Activated CD4-positive, alpha-beta T cell treated with anti-CD3 and anti-CD28 coated beads, Interleukin-10, Interleukin-2, amounts not matched to agents 100 ng/mL and 50 ng/mL, durations not matched to agents 16 hours and 8 hours (primary cell): ENCODE results near the gene ALG2.
"Not testable (repeated sequence)": the region's sequence is repeated elsewhere in the genome, so short reads cannot be mapped to it uniquely, and the experiment has no call there.

Experiments
- DNase-seq: peaks from one replicate; pipeline ENCODE4 v3.0.0-alpha.2; 2020

The ALG2 gene

DNA sequence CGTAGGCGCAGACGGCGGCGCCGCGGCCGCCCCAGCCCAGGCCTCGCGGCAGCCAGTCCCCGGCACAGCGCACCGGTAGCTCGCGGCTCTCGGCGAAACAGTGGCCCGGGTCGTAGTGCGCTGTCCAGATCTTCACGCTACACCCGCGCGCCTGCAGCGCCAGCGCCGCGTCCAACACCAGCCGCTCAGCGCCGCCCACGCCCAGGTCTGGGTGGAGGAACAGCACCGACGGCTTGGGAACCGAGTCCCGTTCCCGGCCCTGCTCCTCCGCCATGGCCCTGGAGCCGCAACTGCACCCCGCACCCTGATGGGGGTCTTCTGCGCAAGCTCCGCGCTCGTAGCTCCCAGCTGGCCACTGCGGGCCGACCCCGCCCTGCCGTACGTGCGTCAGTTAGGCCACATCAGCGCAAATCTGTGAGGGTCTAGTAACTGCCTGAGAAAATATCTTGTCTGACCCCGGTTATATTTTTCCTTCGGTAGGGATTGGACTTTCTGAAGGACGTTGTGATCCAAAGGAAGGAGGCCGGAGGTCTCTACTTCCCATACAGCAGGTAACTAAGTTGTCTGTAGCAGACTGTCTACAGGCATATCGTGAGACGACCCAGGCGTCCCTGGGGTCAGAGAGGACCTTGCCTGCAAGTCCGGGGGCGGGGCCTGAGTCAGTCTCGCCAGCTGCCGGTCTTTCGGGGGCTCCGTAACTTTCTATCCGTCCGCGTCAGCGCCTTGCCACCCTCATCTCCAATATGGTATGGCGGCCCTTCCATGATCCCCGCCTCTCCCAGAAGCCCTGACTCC lies at the start of gene ALG2, which contains the start of gene SEC61B:
Gene ALG2 (minus strand): TSS at position 322 of the 795 bp plus-strand sequence. CDS start 48 bp downstream, at position 274.
Gene SEC61B (plus strand): TSS at position 662 of the 795 bp plus-strand sequence. CDS start 82 bp downstream, at position 744.
- peak; percentile 94 for DNase-seq

DNA sequence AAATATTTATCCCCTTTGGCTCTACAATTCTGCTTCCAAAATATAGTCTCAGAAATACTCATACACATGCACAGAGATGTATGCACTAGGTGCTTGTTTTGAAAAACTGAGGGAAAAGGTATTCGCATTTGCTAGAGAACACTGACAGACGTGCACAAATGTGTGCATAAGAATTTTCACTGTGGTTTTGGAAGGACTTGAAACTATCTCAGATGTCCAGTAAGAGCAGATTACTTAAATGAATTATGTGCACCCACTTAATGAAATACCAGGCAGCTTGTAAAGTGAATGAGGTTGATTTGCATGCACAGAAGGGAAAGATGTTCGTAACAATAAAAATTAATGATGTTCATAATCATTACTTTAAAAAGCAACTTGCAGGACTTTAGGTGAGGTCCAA lies 48.7 kb upstream of the ALG2 start:
- DNase-seq, result no peak

- no peak for DNase-seq
These were observed 47.7 kb upstream of the ALG2 start for GRCh38 chr9:99269416-99269815.

DNA sequence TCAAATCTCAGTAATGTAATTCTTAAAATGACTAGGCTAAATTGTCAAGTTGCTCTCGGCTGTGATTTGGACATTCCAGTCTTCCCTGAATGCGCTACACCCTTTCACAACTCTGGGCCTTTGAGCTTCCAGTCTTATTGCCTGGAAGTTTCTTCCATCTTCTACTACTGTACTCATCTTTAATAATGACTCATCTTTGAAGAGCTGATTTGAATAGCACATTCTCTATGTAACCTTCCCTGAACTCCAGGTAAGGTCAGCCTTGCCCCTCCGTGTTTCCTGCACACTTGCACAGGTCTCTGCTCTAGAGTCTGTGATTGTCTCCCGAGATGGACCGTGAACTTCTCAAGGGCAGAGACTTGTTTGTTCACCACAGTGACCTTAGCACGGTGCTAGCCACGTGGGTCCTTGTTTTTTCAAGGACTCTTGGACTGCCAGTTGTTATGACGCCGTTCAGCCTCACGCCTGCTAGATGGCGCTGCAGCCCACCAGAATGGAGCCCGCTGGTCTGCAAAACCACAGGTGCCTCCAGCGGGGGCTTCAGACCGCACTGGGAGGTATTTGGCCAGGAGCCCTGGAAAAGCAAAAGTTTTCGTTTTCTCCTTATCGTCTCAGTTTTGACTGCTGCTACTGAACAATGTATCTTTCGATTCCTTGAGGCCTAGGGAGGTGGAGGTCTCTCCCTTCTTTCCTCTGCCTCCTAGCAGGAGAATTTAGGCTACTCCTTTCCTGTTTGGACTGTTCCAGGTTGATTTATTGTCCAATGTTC lies 44.7 kb upstream of the ALG2 start:
- DNase-seq, result peak; percentile 76

- no peak for DNase-seq
These were observed 43.9 kb upstream of the ALG2 start for GRCh38 chr9:99265691-99266090.

DNA sequence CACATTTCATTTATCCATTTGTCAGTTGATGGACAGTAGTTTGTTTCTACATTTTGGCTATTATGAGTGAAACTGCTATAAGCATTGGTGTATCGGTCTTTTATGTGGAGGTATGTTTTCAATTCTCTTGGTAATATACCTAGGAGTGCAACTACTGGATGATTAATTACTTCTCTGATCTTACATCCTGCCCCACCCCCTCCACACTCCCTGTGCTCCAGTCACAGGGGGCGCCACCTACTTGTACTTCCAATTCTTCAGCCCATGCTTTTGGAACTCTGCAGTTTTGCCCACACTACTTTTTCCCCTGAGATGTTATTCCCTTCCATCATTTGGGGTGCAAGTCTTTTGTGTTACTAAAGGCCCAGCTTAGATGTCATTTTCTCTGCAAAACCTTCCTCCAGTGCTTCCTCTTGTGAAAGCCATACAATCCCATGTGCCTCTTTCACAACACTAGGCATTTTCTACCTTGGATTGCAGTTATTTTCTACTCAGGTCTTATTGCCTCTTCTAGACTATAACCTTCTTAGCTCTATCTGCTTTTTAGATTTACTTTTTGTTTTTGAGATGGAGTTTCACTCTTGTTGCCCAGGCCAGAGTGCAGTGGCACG lies 42.4 kb upstream of the ALG2 start:
- peak; percentile 9 for DNase-seq

GRCh38 chr9:99262949-99263418 lies 41.2 kb upstream of the ALG2 start:
- DNase-seq, result no peak

- no peak for DNase-seq
These were observed 40.2 kb upstream of the ALG2 start for GRCh38 chr9:99261923-99262322.

GRCh38 chr9:99259231-99259918 lies 37.6 kb upstream of the ALG2 start:
- peak; percentile 57 for DNase-seq

- no peak for DNase-seq
These were observed 36.1 kb upstream of the ALG2 start for GRCh38 chr9:99257723-99258389.

DNA sequence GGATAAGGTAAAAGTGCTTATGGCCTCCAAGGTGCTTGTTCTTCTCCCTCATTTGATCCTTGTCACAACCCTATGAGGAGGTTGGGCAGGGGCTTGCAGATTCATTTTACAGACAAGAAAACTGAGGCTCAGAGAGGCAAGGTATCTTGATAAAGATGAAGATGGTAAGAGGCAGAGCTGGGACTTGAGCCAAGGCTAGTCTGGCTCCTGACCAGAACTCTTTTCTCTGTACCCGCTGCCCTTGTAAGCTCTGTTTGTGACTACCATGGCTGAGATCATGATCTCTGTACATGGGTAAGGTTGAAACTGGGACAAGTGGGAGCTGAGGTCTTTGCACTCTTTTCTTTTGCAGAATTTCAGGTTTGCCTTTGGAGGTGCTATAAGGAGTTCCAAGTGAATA lies 33.9 kb upstream of the ALG2 start:
- DNase-seq, result no peak

DNA sequence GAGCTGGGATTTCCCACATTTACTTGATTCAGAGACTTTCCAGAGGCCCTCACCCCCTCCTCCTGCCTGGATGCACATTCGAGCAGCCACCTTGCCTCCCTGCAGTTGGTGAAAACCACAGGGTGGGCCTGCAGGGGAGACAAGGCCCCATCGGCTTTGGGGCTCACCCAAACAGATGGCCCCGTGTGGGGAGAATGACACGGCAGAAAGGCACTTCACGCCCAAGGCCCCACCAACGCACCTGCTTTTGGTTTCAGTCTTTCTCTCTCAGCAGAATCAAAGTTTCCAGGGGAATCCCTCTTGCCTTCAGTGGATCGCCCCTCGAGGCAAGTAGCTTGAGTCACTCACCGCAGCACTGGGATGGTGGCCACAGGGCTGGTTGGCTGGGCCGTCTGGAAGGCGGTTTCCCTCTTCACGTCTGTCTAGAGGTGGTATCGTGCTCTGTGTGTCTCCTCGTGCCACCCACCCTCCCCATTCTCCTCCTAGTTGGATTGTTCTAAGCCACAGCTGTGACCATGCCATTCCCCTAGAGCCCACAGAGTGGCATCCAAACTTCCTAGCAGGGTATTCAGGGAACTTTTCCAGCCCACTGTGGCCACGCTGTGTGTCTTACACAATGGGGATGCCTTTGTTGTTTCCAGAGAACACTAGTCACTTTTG lies 32.2 kb upstream of the ALG2 start:
- peak; percentile 93 for DNase-seq

- DNase-seq, result peak; percentile 73
These were observed 31.4 kb upstream of the ALG2 start for GRCh38 chr9:99253134-99253533.

DNA sequence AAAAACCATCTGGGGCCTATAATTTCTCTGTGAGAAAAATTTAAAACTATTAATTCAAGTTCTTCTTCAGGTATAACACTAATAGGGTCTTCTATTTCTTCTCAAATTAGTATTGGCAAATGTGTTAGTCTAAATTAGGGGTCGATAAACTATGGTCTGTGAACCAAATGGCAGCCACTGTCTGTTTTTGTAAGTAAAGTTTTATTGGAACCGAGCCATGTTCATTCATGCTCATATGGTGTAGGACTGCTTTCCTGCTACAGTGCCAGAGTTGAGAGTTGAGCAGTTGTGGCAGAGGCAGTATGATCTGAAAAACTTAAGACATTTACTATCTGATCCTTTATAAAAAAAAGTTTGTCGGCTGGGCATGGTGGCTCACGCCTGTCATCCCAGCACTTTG lies 29.4 kb upstream of the ALG2 start:
- DNase-seq, result no peak

GRCh38 chr9:99249619-99250018 lies 27.9 kb upstream of the ALG2 start:
- peak; percentile 72 for DNase-seq

DNA sequence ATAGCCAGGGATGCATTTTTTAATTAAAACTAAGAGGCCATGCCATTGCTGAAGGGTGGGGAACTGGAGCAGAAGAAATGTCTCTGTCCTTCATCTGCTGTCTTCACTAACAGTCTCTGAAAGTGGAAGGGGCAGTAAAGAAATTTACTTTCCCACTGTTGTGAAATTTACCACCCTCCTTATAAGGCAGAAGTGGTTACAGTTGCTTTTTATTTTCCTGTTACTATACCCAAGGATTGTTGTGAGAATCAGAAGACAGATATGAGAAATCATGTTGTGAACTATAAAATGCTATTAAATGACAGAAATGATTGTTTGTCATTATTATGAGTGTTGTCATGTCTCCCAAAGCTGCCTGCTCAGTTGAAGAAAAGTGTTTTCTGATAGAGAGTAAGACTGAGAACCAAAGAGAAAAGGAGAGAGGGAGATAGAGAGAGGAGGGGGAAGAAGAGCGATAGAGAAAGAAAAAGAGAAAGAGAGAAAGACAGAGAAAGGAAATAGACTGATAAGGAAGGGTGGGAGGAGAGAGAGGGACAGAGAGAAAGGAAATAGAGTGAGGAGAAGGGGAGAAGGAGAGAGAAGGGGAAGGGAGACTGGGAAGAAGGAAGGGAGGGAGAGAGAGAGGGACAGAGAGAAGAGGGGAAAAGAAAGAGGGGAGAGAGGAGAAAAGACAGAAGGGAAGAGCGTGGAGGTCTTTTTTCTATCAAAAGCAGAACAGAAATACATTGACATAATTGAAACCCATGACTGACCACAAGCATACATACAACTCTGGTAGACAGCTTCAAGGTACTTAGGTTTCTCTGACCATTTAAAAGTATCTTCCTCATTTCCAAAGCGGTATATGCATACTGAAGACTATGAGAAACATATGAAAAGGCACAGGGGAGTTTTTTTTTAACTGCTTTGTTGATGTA lies 22.9 kb upstream of the ALG2 start:
- no peak for DNase-seq

- DNase-seq, result no peak
These were observed 19.4 kb upstream of the ALG2 start for GRCh38 chr9:99241106-99241505.

DNA sequence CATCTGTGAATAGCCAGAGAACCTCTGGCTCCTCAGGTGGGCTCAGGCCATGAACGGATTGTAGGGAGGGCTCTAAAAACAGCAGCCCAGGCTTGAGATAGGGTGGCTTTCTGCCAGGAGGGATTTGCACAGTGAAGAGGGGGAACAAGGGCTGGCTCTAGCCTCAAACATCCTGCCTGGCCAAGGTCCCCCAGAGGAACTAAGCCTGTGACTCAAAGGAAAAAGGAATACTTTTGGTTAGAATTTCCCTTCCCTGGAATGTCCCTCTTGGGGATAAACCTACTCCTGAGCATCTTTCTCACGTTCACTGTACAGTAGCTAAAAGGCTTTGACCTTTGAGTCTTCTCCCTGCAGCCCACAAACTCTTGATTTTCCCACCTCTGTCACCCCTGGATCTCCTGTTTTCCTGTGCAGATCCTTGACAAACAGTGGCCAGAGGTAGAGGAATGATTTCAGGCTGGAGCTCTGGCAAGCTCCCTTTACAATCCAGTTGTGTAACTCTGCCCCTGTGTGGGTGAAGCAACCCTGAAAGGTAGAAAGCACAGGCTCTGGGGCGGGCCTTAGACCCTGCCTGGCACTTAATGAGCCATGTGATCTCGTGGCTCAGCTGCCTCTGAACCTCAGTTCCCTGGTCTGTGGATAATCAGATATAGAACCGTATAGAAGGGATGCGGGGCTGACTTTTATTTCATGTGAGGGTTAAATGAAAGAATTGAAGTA lies 17.8 kb upstream of the ALG2 start:
- no peak for DNase-seq

GRCh38 chr9:99238331-99238730 lies 16.6 kb upstream of the ALG2 start:
- DNase-seq, result no peak

GRCh38 chr9:99237849-99238248 lies 16.1 kb upstream of the ALG2 start:
- not testable (repeated sequence) for DNase-seq
